Endothelial cell of umbilical vein (primary cell): ENCODE results near the gene NR3C1. TPM values are rescaled to one million over a fixed set of nuclear protein-coding genes. Genes with fewer than 3 reads are reported as not detected.

Source experiments
- BruUV-seq: library from RNA; stranded (reverse); fragments of 400-500 nt; replicated peaks from 2 replicates; lab custom pipeline; 2021; lab: Mats Ljungman, UMichigan
- CTCF ChIA-PET: fragments of 300-600, 350-600 bp; sonication (Branson Sonifier 250); formaldehyde crosslinking; loops from one replicate; lab custom pipeline; 2021; ENCODE audit warnings: antibody characterized with exemption, inconsistent platforms; lab: Charles Lee
- POLR2A ChIA-PET: fragments of 300-600, 350-600 bp; sonication (Branson Sonifier 250); formaldehyde crosslinking; loops from one replicate; lab custom pipeline; 2021; ENCODE audit warnings: antibody characterized with exemption, inconsistent platforms; lab: Charles Lee
- DNase-seq: peaks from one replicate; pipeline ENCODE4 v3.0.0-alpha.2; 2011; ENCODE audit warnings: low read depth, low spot score
- FAIRE-seq: peaks from 2 replicates; lab custom pipeline; 2011; peaks lifted over from hg19 to GRCh38; lab: Jason Lieb, UNC
- H2AFZ ChIP-seq: 2 replicates; pipeline ENCODE4 v1.6.0; 2012; ENCODE audit warnings: low read depth, low read length, control low read depth, inconsistent platforms
- H3K27ac ChIP-seq: 2 replicates; pipeline ENCODE4 v1.5.1; 2011; ENCODE audit warnings: low read depth, mild to moderate bottlenecking, control low read depth, low read length, moderate library complexity; ENCODE audit not compliant: insufficient read depth
- H3K27me3 ChIP-seq, 2 experiments: 2 replicates each; pipeline versions ENCODE4 v1.6.0 to v1.6.1; 2011; ENCODE audit warnings: low read length in 2 of 2, mixed read lengths in 1 of 2; ENCODE audit not compliant: control insufficient read depth in 2 of 2, insufficient read depth in 2 of 2
- H3K36me3 ChIP-seq, 2 experiments: 2 replicates in 1 of 2; 3 replicates in 1 of 2; pipeline ENCODE4 v1.5.1; 2011; ENCODE audit warnings: low read length in 2 of 2, mild to moderate bottlenecking in 1 of 2, moderate library complexity in 1 of 2; ENCODE audit not compliant: control insufficient read depth in 2 of 2, insufficient read depth in 2 of 2; ENCODE audit errors: extremely low read depth in 1 of 2
- H3K4me1 ChIP-seq: 3 replicates; pipeline ENCODE4 v1.5.1; 2011; ENCODE audit warnings: mild to moderate bottlenecking, low read length; ENCODE audit not compliant: control insufficient read depth, insufficient read depth; ENCODE audit errors: extremely low read depth
- H3K4me2 ChIP-seq: 2 replicates; pipeline ENCODE4 v1.6.1; 2011; ENCODE audit warnings: low read length, control low read depth, mixed read lengths; ENCODE audit not compliant: insufficient read depth
- H3K4me3 ChIP-seq, 3 experiments: fragments of 200-600 bp in 1 of 3; sonication (generic), shearing (Covaris generic) in 1 of 3; replicated peaks in 1 of 3; 2 replicates each; pipeline ENCODE4 v1.5.1; 2011 to 2016; ENCODE audit warnings: control low read depth in 3 of 3, low read length in 3 of 3, mild to moderate bottlenecking in 2 of 3, inconsistent platforms in 1 of 3, low read depth in 1 of 3, moderate library complexity in 1 of 3; ENCODE audit not compliant: insufficient read depth in 1 of 3
- H3K79me2 ChIP-seq: 2 replicates; pipeline ENCODE4 v1.6.0; 2012; ENCODE audit warnings: low read length, inconsistent platforms; ENCODE audit not compliant: control insufficient read depth, insufficient read depth
- H3K9ac ChIP-seq: replicated peaks from 2 replicates; pipeline ENCODE3; 2011; ENCODE audit warnings: low read length, control low read depth; ENCODE audit not compliant: insufficient read depth; ENCODE audit errors: extremely low read depth
- H3K9me1 ChIP-seq: replicated peaks from 3 replicates; pipeline ENCODE4 v1.6.0; 2011; ENCODE audit warnings: mild to moderate bottlenecking, low read length; ENCODE audit not compliant: control insufficient read depth, insufficient read depth; ENCODE audit errors: extremely low read depth
- H3K9me3 ChIP-seq: replicated peaks from 2 replicates; pipeline ENCODE4 v1.5.1; 2012; ENCODE audit warnings: low read length, inconsistent platforms; ENCODE audit not compliant: control insufficient read depth, insufficient read depth
- H4K20me1 ChIP-seq: replicated peaks from 2 replicates; pipeline ENCODE3; 2011; ENCODE audit warnings: mild to moderate bottlenecking, low read length; ENCODE audit not compliant: control insufficient read depth, insufficient read depth; ENCODE audit errors: extremely low read depth
- EZH2 ChIP-seq: IDR thresholded peaks from 2 replicates; pipeline ENCODE4 v1.6.1; 2012; ENCODE audit warnings: borderline replicate concordance, low read depth, mild to moderate bottlenecking, moderate library complexity, low read length, inconsistent platforms; ENCODE audit not compliant: severe bottlenecking
- FOS ChIP-seq: IDR thresholded peaks from 2 replicates; pipeline ENCODE4 v1.6.1; 2011; ENCODE audit warnings: mild to moderate bottlenecking, low read length, moderate library complexity, borderline replicate concordance; ENCODE audit not compliant: insufficient read depth
- GATA2 ChIP-seq: IDR thresholded peaks from 2 replicates; pipeline ENCODE4 v1.7.0; 2011; ENCODE audit warnings: low read depth, mild to moderate bottlenecking, moderate library complexity, mixed read lengths, low read length; ENCODE audit not compliant: insufficient read length, insufficient read depth
- JUN ChIP-seq: IDR thresholded peaks from 2 replicates; pipeline ENCODE4 v1.6.1; 2011; ENCODE audit warnings: borderline replicate concordance, low read depth; ENCODE audit not compliant: insufficient read length, insufficient read depth
- MAX ChIP-seq: IDR thresholded peaks from 2 replicates; pipeline ENCODE4 v1.6.1; 2011; ENCODE audit not compliant: insufficient read depth, insufficient read length
- MYC ChIP-seq: IDR thresholded peaks from one replicate; pipeline ENCODE4 v1.6.1; 2011; ENCODE audit warnings: mild to moderate bottlenecking, low read depth, low read length
- POLR2A ChIP-seq: IDR thresholded peaks from 2 replicates; pipeline ENCODE4 v1.6.1; 2012; ENCODE audit warnings: low read depth, mild to moderate bottlenecking, control low read depth, low read length
- POLR2AphosphoS5 ChIP-seq: IDR thresholded peaks from 2 replicates; pipeline ENCODE4 v1.6.1; 2012; ENCODE audit warnings: low read depth, mild to moderate bottlenecking, control low read depth, low read length, moderate library complexity; ENCODE audit not compliant: insufficient read depth
- dilution Hi-C: fragments of 300-500 bp; cut with MboI; formaldehyde crosslinking; loops from one replicate; pipeline ENCODE4 v1.15.0; 2019; ENCODE audit warnings: low sequenced_read_pairs; ENCODE audit not compliant: extremely low pct_ligation_motif_present
- intact Hi-C: fragments of 100-400 bp; cut with micrococcal nuclease; formaldehyde crosslinking; loops from one replicate; pipeline ENCODE4 v1.10.0; 2022
- polyA plus RNA-seq, 4 experiments: library from polyadenylated mRNA; depleted of rRNA in 3 of 4; stranded (reverse) in 3 of 4; unstranded in 1 of 4; fragments of >200 nt; gene quantifications; 2 replicates each; pipeline versions ENCODE4 v1.2.1 to v1.2.3, GENCODE V29; 2011 to 2012; ENCODE audit warnings: missing spikeins in 1 of 4
- total RNA-seq: library from RNA; stranded (reverse); gene quantifications from 2 replicates; pipeline ENCODE4 v1.2.3, GENCODE V29; 2021
- TF ChIP-seq, protein P1 (sequence below), 2 donors: IDR thresholded peaks; 1 replicate in 1 of 2; 2 replicates in 1 of 2; pipeline ENCODE4 v1.5.1; 2011; ENCODE audit warnings: low read length in 2 of 2, mild to moderate bottlenecking in 2 of 2, moderate library complexity in 2 of 2, control low read depth in 1 of 2, inconsistent platforms in 1 of 2, low read depth in 1 of 2; ENCODE audit not compliant: insufficient read depth in 1 of 2; ENCODE audit errors: extremely low read depth in 1 of 2

NR3C1 gene
- total and polyA plus RNA-seq, 2 donors (not counting 3 experiments of a cell fraction or from before 2014, with no cell fraction given) = 4.1 to 17.0 TPM

GRCh38 chr5:143271431-143271830 lies 132.1 kb downstream of the NR3C1 start:
- Histone ChIP-seq H3K27ac (no peak overlapping the region), H3K79me2 (no peaks in the 10 kb centered on the region), H3K9me3 (no peaks in the 10 kb centered on the region), H3K36me3 (no peaks in the 10 kb centered on the region), H2AFZ (no peak overlapping the region), H3K4me3 (no peak overlapping the region), H4K20me1 (no peaks in the 10 kb centered on the region), H3K9ac (no peak overlapping the region), H3K4me1 (no peaks in the 10 kb centered on the region), H3K4me2 (no peak overlapping the region), H3K27me3 (no peaks in the 10 kb centered on the region), H3K9me1 (no peaks in the 10 kb centered on the region)
- no peak for DNase-seq
- ChIA-PET CTCF (interaction anchor here (0.7 to 1.0 kb wide), 2 partner anchors 9 to 40 kb away, joined by 3 read pairs; no protein-coding TSS in a partner anchor), POLR2A (no interaction called here)
- TF ChIP-seq, protein P1, sequence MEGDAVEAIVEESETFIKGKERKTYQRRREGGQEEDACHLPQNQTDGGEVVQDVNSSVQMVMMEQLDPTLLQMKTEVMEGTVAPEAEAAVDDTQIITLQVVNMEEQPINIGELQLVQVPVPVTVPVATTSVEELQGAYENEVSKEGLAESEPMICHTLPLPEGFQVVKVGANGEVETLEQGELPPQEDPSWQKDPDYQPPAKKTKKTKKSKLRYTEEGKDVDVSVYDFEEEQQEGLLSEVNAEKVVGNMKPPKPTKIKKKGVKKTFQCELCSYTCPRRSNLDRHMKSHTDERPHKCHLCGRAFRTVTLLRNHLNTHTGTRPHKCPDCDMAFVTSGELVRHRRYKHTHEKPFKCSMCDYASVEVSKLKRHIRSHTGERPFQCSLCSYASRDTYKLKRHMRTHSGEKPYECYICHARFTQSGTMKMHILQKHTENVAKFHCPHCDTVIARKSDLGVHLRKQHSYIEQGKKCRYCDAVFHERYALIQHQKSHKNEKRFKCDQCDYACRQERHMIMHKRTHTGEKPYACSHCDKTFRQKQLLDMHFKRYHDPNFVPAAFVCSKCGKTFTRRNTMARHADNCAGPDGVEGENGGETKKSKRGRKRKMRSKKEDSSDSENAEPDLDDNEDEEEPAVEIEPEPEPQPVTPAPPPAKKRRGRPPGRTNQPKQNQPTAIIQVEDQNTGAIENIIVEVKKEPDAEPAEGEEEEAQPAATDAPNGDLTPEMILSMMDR (IDR thresholded peaks at IDR 0.05; ENCODE audit: extremely low read depth in 1 of 2, insufficient read depth in 1 of 2, low read depth in 1 of 2, low read length in 2 of 2) = no peak
- no peak for TF ChIP-seq FOS
- no TSS peak for BruUV-seq
- no peak for FAIRE-seq
- dilution Hi-C loops (no loop called here), intact Hi-C loops (no loop called here)

- no peak for DNase-seq
- Histone ChIP-seq H3K27me3 (no peaks in the 10 kb centered on the region), H3K4me2 (no peak overlapping the region), H3K79me2 (no peaks in the 10 kb centered on the region), H3K4me1 (no peaks in the 10 kb centered on the region), H3K9me1 (no peaks in the 10 kb centered on the region), H3K4me3 (no peak overlapping the region), H3K9me3 (no peaks in the 10 kb centered on the region), H4K20me1 (no peaks in the 10 kb centered on the region), H3K9ac (no peak overlapping the region), H3K27ac (no peak overlapping the region), H3K36me3 (no peaks in the 10 kb centered on the region), H2AFZ (no peak overlapping the region)
- intact Hi-C loops (loop anchor here (5.0 kb wide), 1 partner anchor 44 kb away; no protein-coding TSS in a partner anchor), dilution Hi-C loops (no loop called here)
- TF ChIP-seq GATA2 (no peak), EZH2 (no peak), FOS (no peak), MYC (no peak), MAX (no peak), POLR2AphosphoS5 (no peak), JUN (no peak), POLR2A (no peak)
- FAIRE-seq = no peak
- ChIA-PET POLR2A (no interaction called here), CTCF (no interaction called here)
- no TSS peak for BruUV-seq
Observed at GRCh38 chr5:143268388-143268787, 135.1 kb downstream of the NR3C1 start.
